Measurements from ENCODE around the gene GDI2.

- TF ChIP-seq CTCF (IDR thresholded peaks at IDR 0.05 in 2 of 3, conservative IDR thresholded peaks at IDR 0.05 in 1 of 3; ENCODE audit: borderline replicate concordance in 1 of 3, insufficient read depth in 1 of 3, low read depth in 2 of 3, low read length in 2 of 3), result no peak
- TF ChIP-seq, protein P1, sequence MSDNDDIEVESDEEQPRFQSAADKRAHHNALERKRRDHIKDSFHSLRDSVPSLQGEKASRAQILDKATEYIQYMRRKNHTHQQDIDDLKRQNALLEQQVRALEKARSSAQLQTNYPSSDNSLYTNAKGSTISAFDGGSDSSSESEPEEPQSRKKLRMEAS (IDR thresholded peaks at IDR 0.05), result no peak
Measured at GRCh38 chr10:5736591-5736990, 76.6 kb downstream of the GDI2 start.
